ENCODE results near the gene TBX4. TPM values are rescaled to one million over a fixed set of nuclear protein-coding genes. Genes with fewer than 3 reads are reported as not detected.

TBX4 gene
- total and polyA plus RNA-seq, 2 of the 13 experiments (the other 11 are each of a cell fraction or from before 2014, with no cell fraction given), result 0.11 to 1.1 TPM

DNA sequence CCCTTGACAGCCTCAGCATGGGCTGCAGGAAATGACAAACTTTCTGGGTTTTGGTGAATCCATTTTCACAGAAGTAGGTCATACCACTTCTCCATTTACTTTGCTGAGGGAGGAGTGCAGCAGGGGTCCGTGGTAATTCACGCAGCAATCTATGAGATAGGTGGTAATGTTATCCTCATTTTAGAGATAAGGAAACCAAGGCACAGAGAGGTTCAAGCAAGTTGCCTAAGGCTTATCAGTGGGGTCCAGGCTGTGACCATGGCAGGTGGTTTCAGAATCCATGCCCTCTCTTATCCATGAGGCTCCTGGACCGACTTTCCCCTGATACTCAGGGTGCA, 12.6 kb downstream of the TBX4 start (continued):
- TF ChIP-seq ELF4 (CRISPR knock-in tag; IDR thresholded peaks at IDR 0.05; ENCODE audit: borderline replicate concordance) (no peak), NBN (conservative IDR thresholded peaks at IDR 0.05) (no peak)
- TF ChIP-seq, protein P1, sequence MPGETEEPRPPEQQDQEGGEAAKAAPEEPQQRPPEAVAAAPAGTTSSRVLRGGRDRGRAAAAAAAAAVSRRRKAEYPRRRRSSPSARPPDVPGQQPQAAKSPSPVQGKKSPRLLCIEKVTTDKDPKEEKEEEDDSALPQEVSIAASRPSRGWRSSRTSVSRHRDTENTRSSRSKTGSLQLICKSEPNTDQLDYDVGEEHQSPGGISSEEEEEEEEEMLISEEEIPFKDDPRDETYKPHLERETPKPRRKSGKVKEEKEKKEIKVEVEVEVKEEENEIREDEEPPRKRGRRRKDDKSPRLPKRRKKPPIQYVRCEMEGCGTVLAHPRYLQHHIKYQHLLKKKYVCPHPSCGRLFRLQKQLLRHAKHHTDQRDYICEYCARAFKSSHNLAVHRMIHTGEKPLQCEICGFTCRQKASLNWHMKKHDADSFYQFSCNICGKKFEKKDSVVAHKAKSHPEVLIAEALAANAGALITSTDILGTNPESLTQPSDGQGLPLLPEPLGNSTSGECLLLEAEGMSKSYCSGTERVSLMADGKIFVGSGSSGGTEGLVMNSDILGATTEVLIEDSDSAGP (CRISPR knock-in tag; IDR thresholded peaks at IDR 0.05; ENCODE audit: borderline replicate concordance), result no peak

DNA sequence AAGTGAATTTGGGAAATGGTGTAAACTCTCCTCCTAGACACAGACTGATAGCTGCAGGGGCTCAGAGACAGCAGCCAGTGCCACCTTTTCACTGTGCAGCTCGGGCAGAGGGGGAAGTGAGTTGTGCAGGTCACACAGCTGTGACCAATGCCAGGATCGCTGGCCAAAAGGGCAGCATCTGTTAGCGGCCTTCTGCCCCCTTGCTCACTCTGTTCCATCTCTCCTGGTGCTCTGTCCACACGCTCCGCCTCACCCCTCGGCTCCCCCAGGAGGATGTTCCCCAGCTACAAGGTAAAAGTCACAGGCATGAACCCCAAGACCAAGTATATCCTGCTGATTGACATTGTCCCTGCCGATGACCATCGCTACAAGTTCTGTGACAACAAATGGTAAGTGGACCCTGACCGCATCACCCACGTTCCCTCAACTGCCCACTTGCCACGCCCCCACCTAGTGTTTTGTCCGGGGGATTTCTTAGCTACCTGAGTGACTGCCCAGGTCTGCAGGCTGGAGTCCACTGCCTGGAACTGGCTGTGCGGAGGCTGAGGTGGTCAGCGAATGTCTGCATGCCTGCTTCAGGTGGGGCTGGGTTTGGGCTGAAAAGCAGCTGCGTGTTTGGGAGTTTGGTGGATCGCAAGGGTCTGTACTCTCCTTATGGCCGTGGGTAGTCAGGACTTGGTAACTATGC, 13.5 kb downstream of the TBX4 start:
- H4K20me1 ChIP-seq (ENCODE audit: insufficient read depth, low read length), result no peaks in the 10 kb centered on the region
- H3K4me3 ChIP-seq (replicated peaks in 1 of 3; ENCODE audit: insufficient read depth in 1 of 3, low read depth in 2 of 3, low read length in 3 of 3), result no peak overlapping the region
- H3K9me3 ChIP-seq (ENCODE audit: low read length), result no peaks in the 10 kb centered on the region
- no peak overlapping the region for H2AFZ ChIP-seq (ENCODE audit: low read length)
- H3K9ac ChIP-seq (ENCODE audit: insufficient read depth, low read depth, low read length), result no peak overlapping the region
- H3K79me2 ChIP-seq (ENCODE audit: insufficient read depth, low read length), result no peaks in the 10 kb centered on the region
- intact Hi-C loops (cut with micrococcal nuclease; ENCODE audit: unreplicated experiment), result no loop called here
- ChIA-PET POLR2A (no interaction called here), CTCF (ENCODE audit: low intra/inter-chr PET ratio, low total read pairs) (no interaction called here)
- WGBS (ENCODE audit: low lambda C conversion rate), result 80% methylated on average over 17 of the region's 17 CpGs
- FAIRE-seq (no peak), ATAC-seq (no peak), DNase-seq (ENCODE audit: low spot score) (no peak)
- in situ Hi-C loops (cut with HindIII; ENCODE audit: extremely low pct_ligation_motif_present, low pct_unique_long_range_greater_than_20kb), result no loop called here
- H3K36me3 ChIP-seq (replicated peaks in 1 of 2; ENCODE audit: control insufficient read depth in 1 of 2, insufficient read depth in 2 of 2, low read length in 2 of 2), result no peaks in the 10 kb centered on the region
- TF ChIP-seq, protein P2, sequence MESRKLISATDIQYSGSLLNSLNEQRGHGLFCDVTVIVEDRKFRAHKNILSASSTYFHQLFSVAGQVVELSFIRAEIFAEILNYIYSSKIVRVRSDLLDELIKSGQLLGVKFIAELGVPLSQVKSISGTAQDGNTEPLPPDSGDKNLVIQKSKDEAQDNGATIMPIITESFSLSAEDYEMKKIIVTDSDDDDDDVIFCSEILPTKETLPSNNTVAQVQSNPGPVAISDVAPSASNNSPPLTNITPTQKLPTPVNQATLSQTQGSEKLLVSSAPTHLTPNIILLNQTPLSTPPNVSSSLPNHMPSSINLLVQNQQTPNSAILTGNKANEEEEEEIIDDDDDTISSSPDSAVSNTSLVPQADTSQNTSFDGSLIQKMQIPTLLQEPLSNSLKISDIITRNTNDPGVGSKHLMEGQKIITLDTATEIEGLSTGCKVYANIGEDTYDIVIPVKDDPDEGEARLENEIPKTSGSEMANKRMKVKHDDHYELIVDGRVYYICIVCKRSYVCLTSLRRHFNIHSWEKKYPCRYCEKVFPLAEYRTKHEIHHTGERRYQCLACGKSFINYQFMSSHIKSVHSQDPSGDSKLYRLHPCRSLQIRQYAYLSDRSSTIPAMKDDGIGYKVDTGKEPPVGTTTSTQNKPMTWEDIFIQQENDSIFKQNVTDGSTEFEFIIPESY (CRISPR knock-in tag; IDR thresholded peaks at IDR 0.05), result peak; percentile 55; the same call in 1 of the 2 replicates
- TF ChIP-seq ZNF737 (CRISPR knock-in tag; IDR thresholded peaks at IDR 0.05; ENCODE audit: borderline replicate concordance), result no peak
- TF ChIP-seq, protein P3, sequence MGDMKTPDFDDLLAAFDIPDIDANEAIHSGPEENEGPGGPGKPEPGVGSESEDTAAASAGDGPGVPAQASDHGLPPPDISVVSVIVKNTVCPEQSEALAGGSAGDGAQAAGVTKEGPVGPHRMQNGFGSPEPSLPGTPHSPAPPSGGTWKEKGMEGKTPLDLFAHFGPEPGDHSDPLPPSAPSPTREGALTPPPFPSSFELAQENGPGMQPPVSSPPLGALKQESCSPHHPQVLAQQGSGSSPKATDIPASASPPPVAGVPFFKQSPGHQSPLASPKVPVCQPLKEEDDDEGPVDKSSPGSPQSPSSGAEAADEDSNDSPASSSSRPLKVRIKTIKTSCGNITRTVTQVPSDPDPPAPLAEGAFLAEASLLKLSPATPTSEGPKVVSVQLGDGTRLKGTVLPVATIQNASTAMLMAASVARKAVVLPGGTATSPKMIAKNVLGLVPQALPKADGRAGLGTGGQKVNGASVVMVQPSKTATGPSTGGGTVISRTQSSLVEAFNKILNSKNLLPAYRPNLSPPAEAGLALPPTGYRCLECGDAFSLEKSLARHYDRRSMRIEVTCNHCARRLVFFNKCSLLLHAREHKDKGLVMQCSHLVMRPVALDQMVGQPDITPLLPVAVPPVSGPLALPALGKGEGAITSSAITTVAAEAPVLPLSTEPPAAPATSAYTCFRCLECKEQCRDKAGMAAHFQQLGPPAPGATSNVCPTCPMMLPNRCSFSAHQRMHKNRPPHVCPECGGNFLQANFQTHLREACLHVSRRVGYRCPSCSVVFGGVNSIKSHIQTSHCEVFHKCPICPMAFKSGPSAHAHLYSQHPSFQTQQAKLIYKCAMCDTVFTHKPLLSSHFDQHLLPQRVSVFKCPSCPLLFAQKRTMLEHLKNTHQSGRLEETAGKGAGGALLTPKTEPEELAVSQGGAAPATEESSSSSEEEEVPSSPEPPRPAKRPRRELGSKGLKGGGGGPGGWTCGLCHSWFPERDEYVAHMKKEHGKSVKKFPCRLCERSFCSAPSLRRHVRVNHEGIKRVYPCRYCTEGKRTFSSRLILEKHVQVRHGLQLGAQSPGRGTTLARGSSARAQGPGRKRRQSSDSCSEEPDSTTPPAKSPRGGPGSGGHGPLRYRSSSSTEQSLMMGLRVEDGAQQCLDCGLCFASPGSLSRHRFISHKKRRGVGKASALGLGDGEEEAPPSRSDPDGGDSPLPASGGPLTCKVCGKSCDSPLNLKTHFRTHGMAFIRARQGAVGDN (CRISPR knock-in tag; IDR thresholded peaks at IDR 0.05), result 0 out of 2 replicates have a peak, but pooled peaks have one; percentile 21
- TF ChIP-seq STAT5B (CRISPR knock-in tag; IDR thresholded peaks at IDR 0.05), result no peak
- TF ChIP-seq, protein P4, sequence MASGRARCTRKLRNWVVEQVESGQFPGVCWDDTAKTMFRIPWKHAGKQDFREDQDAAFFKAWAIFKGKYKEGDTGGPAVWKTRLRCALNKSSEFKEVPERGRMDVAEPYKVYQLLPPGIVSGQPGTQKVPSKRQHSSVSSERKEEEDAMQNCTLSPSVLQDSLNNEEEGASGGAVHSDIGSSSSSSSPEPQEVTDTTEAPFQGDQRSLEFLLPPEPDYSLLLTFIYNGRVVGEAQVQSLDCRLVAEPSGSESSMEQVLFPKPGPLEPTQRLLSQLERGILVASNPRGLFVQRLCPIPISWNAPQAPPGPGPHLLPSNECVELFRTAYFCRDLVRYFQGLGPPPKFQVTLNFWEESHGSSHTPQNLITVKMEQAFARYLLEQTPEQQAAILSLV (CRISPR knock-in tag; IDR thresholded peaks at IDR 0.05; ENCODE audit: borderline replicate concordance), result no peak
- no peak for TF ChIP-seq SMAD1 (CRISPR knock-in tag; IDR thresholded peaks at IDR 0.05; ENCODE audit: borderline replicate concordance, low read depth)
- TF ChIP-seq RFX3 (CRISPR knock-in tag; IDR thresholded peaks at IDR 0.05), result no peak
- H3K4me2 ChIP-seq (ENCODE audit: low read depth, low read length), result no peak overlapping the region
- BruUV-seq (replicated peaks), result no TSS peak
- no peaks in the 10 kb centered on the region for H3K27me3 ChIP-seq (ENCODE audit: control insufficient read depth in 1 of 2, insufficient read depth in 2 of 2, low read length in 2 of 2)
- no peak overlapping the region for H3K27ac ChIP-seq (ENCODE audit: extremely low read length, insufficient read depth, low read length)
- H3K4me1 ChIP-seq (ENCODE audit: insufficient read depth, low read length), result peaks cover 60% of the 10 kb centered on the region

Data from HepG2 (cell line).